ENCODE data around the gene INPP5E.

- no peak for TF ChIP-seq CTCF (conservative IDR thresholded peaks at IDR 0.05; ENCODE audit: low read depth, low read length)
- TF ChIP-seq EZH2 (IDR thresholded peaks at IDR 0.05; ENCODE audit: low read length, unreplicated experiment), result no peak
- no peak for TF ChIP-seq EZH2phosphoT487 (IDR thresholded peaks at IDR 0.05; ENCODE audit: borderline replicate concordance, low read length)
Measured at GRCh38 chr9:136429683-136430491, 9.8 kb downstream of the INPP5E start.

Data from PC-3 (cell line).